Body of pancreas (tissue), 4 donors: ENCODE measurements around the gene PDLIM1.

ENCODE experiments used
- CTCF ChIP-seq, 7 experiments: fragments of 450-650 bp in 4 of 7; fragments of 200-600 bp in 3 of 7; sonication (generic) in 3 of 7; IDR thresholded peaks; one replicate each; pipeline ENCODE4 v1.5.1; 2016 to 2019; ENCODE audit warnings: antibody characterized with exemption in 7 of 7
- POLR2A ChIP-seq, 3 donors: fragments of 450-650 bp; IDR thresholded peaks; one replicate each; pipeline ENCODE4 v1.6.1; 2016; ENCODE audit warnings: antibody characterized with exemption in 3 of 3, mild to moderate bottlenecking in 2 of 3

GRCh38 chr10:95337423-95338160, 46.8 kb upstream of the PDLIM1 start:
- no peak for TF ChIP-seq POLR2A (IDR thresholded peaks at IDR 0.05)
- TF ChIP-seq CTCF (IDR thresholded peaks at IDR 0.05): no peak
